ENCODE measurements around the gene LY6G5B. TPM values are rescaled to one million over a fixed set of nuclear protein-coding genes. Genes with fewer than 3 reads are reported as not detected.

The LY6G5B gene
- total RNA-seq, 2 donors from 2014 or later: 1.8 to 13.0 TPM

DNA sequence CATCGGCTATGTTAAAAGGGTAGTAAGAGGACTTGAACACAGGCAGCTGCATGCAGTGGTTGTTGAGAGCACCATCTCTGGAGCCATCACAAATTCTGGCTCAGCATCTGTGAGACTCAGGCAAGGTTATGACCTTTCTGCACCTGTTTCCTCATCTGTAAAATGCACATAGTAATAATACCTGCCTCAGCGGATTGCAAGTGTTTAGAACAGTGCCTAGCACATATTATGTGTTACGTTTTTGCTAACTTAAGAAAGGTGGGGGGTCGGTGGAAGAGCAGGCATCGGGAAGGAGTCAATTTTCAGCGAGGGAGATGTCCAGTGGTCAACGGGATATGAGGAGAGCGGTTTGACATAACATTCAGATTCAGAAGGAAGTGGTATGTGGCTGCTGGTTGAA, 8.2 kb downstream of the LY6G5B start:
- intact Hi-C loops (cut with DNase I): no loop called here

DNA sequence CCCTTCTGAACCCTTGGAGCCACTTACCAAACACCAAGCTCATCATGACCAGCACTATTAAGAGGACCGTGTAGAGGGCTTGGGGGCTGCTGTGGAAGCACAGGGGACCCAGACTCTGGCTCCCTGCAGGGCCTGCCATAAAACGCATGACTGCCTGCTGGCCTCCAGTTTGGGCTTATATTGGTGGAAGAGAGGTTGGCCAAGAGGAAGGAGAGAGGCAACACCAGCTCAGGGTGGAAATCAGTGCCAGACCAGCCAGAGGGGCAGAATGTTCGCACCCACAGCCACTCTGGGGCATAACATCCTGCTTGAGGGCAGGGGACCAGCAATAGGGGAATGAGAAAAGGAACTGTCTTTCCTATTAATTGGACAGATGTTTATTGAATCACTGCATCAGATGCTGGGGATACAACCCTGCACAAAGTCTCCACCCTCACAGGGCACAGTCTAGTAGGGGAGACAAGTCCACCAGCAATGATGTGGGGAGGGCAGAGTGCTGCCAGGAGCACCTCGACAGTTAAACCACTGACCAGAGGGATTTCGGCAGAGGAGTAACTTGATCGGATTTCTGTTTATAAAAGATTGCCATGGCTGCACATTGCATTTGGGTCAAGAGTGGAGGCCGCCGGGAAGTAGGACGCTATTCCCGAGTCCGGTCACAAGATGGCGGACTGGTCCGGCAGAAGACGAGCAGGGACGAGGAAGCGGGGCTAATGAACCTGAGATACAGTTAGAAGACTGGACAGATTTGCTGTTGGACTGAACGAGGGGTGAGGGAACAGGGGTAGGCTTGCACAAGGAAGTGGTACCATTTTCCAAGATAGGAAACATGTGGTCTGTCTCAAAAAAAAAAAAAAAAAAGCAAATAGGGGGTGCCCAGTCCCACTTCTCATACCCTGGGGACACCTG, 10.7 kb downstream of the LY6G5B start, which contains the start of gene LY6G5C:
Gene LY6G5C, minus strand, starts transcription at position 842 of the 909 bp plus-strand sequence. Its CDS starts 694 bp downstream, at position 148.
- Histone ChIP-seq H3K9me3 (no peaks in the 10 kb centered on the region), H3K27ac (peak within 1 kb of the TSS; percentile 95), H3K36me3 (no peaks in the 10 kb centered on the region), H3K4me1 (replicated peaks) (peaks cover 4% of the 10 kb centered on the region), H3K4me3 (peak within 1 kb of the TSS; percentile 36 to 46), H3K27me3 (replicated peaks; ENCODE audit: insufficient read depth) (no peaks in the 10 kb centered on the region)
- WGBS: 11% methylated on average over 17 of the region's 17 CpGs
- TF ChIP-seq POLR2AphosphoS5 (IDR thresholded peaks at IDR 0.05) (peak; percentile 88), POLR2A (IDR thresholded peaks at IDR 0.05) (no peak)
- TF ChIP-seq, protein P1, sequence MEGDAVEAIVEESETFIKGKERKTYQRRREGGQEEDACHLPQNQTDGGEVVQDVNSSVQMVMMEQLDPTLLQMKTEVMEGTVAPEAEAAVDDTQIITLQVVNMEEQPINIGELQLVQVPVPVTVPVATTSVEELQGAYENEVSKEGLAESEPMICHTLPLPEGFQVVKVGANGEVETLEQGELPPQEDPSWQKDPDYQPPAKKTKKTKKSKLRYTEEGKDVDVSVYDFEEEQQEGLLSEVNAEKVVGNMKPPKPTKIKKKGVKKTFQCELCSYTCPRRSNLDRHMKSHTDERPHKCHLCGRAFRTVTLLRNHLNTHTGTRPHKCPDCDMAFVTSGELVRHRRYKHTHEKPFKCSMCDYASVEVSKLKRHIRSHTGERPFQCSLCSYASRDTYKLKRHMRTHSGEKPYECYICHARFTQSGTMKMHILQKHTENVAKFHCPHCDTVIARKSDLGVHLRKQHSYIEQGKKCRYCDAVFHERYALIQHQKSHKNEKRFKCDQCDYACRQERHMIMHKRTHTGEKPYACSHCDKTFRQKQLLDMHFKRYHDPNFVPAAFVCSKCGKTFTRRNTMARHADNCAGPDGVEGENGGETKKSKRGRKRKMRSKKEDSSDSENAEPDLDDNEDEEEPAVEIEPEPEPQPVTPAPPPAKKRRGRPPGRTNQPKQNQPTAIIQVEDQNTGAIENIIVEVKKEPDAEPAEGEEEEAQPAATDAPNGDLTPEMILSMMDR (IDR thresholded peaks at IDR 0.05): peak; percentile 63 to 94 (median 79)
- DNase-seq (ENCODE audit: low spot score): peak; percentile 87
- intact Hi-C loops (cut with DNase I): loop anchor here (5.0 kb wide), 4 partner anchors 47 to 267 kb away; partner anchors contain the start of genes CFB and DDAH2

More for the DNA sequence above, 8.2 kb downstream of the LY6G5B start:
- no peaks in the 10 kb centered on the region for H3K27me3 ChIP-seq (replicated peaks; ENCODE audit: insufficient read depth)
- TF ChIP-seq POLR2AphosphoS5 (IDR thresholded peaks at IDR 0.05): no peak
- no peak for TF ChIP-seq POLR2A (IDR thresholded peaks at IDR 0.05)
- TF ChIP-seq, protein P1 (IDR thresholded peaks at IDR 0.05): no peak
- no peaks in the 10 kb centered on the region for H3K36me3 ChIP-seq
- H3K9me3 ChIP-seq: no peaks in the 10 kb centered on the region
- peaks cover 4% of the 10 kb centered on the region for H3K4me1 ChIP-seq (replicated peaks)
- no peak overlapping the region for H3K27ac ChIP-seq
- no peak overlapping the region for H3K4me3 ChIP-seq
- no peak for DNase-seq (ENCODE audit: low spot score)
- 71% methylated on average over 8 of the region's 8 CpGs for WGBS

DNA sequence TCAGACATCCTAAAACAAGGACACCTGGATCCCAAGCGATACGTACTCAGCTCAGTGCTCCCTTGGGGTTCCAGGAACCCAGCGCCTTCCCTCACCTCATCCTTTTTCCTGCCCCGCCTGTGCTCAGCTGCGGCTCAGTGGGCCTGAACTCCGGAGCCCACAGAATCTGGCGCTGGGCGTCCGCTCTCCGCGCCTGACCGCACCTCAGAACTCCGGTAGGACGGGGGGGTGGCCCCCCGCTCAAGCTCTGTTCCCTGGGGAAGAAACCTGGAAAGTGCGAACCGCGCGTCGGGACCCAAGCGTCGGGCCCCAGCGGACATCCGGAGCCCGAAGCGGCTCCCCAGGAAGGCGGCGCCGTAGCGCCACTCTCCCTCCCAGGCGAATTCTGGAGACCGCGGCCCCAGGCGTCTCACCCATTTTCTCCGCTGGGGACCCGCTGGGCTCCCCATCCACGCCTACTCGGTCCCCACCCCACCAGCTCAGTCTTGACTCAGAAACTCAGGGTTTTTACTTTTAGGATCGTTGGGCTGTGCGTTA, 11.4 kb downstream of the LY6G5B start:
- Histone ChIP-seq H3K36me3 (no peaks in the 10 kb centered on the region), H3K4me3 (peak overlapping the region; percentile 36 to 46), H3K4me1 (replicated peaks) (peaks cover 4% of the 10 kb centered on the region), H3K27me3 (replicated peaks; ENCODE audit: insufficient read depth) (no peaks in the 10 kb centered on the region), H3K9me3 (no peaks in the 10 kb centered on the region), H3K27ac (peak overlapping the region; percentile 95)
- WGBS: under 1% methylated on average over 33 of the region's 40 CpGs
- intact Hi-C loops (cut with DNase I): loop anchor here (5.0 kb wide), 4 partner anchors 46 to 266 kb away; partner anchors contain the start of genes CFB and DDAH2
- DNase-seq (ENCODE audit: low spot score): peak; percentile 41
- TF ChIP-seq POLR2A (IDR thresholded peaks at IDR 0.05) (peak; percentile 9), POLR2AphosphoS5 (IDR thresholded peaks at IDR 0.05) (no peak)
- TF ChIP-seq, protein P1 (IDR thresholded peaks at IDR 0.05): peak in 3 of 4 experiments; percentile 22 to 51 (median 48)

DNA sequence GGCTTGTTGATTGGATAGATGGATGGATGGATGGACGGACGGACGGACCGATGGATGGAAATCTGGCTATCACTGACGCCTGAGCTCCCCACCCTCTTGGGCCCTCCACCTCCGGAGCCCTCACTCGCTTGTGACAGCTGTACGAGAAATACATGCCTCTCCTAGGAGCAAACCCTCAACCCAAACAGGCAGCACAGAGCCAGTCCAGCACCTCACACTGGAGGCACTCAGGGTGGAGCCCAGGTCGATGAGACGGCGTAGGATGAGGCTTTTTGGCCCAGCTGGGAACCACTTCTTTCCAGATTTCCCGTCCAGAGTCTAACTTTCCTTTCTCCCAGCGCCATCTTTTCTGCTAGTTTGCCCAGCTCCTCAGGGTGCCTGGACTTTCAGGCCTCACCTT, 13.8 kb downstream of the LY6G5B start:
- no peak for DNase-seq (ENCODE audit: low spot score)
- intact Hi-C loops (cut with DNase I): loop anchor here (5.0 kb wide), 4 partner anchors 44 to 264 kb away; partner anchors contain the start of genes CFB and DDAH2
- Histone ChIP-seq H3K9me3 (no peaks in the 10 kb centered on the region), H3K4me1 (replicated peaks) (peaks cover 4% of the 10 kb centered on the region), H3K27ac (no peak overlapping the region), H3K27me3 (replicated peaks; ENCODE audit: insufficient read depth) (no peaks in the 10 kb centered on the region), H3K36me3 (peaks cover 0 to 17% of the 10 kb centered on the region in 2 donors), H3K4me3 (no peak overlapping the region)
- WGBS: 65% methylated on average over 13 of the region's 13 CpGs
- no peak for TF ChIP-seq POLR2AphosphoS5 (IDR thresholded peaks at IDR 0.05)
- TF ChIP-seq, protein P1 (IDR thresholded peaks at IDR 0.05): no peak
- no peak for TF ChIP-seq POLR2A (IDR thresholded peaks at IDR 0.05)
